Esophagus squamous epithelium (tissue), 5 donors: Measurements from ENCODE around the gene MFNG. TPM values are rescaled to one million over a fixed set of nuclear protein-coding genes. Genes with fewer than 3 reads are reported as not detected.

Source experiments
- DNase-seq: peaks from one replicate; lab custom pipeline; 2025; lab: John Stamatoyannopoulos, UW
- H3K27ac ChIP-seq, 4 donors: fragments of 200-600 bp; sonication (generic); one replicate each; pipeline ENCODE4 v1.5.1; 2016 to 2019; ENCODE audit warnings: mild to moderate bottlenecking in 1 of 4
- H3K27me3 ChIP-seq, 4 donors: fragments of 200-600 bp; sonication (generic); 1 replicate in 3 of 4; 2 replicates in 1 of 4; pipeline versions ENCODE4 v1.5.1 to v1.6.0; 2017 to 2021; ENCODE audit warnings: antibody characterized with exemption in 1 of 4
- H3K36me3 ChIP-seq, 3 donors: fragments of 200-600 bp; sonication (generic); one replicate each; pipeline ENCODE4 v1.5.1; 2016 to 2019
- H3K4me1 ChIP-seq, 3 donors: fragments of 200-600 bp; sonication (generic); one replicate each; pipeline ENCODE4 v1.5.1; 2017 to 2019
- H3K4me3 ChIP-seq, 4 donors: fragments of 200-600 bp; sonication (generic); 1 replicate in 3 of 4; 2 replicates in 1 of 4; pipeline ENCODE4 v1.5.1; 2016 to 2019; ENCODE audit warnings: mild to moderate bottlenecking in 2 of 4, moderate library complexity in 1 of 4
- H3K9me3 ChIP-seq, 3 donors: fragments of 200-600 bp; sonication (generic); one replicate each; pipeline ENCODE4 v1.5.1; 2016 to 2019
- CTCF ChIP-seq, 6 experiments: fragments of 450-650 bp in 4 of 6; fragments of 200-600 bp in 2 of 6; sonication (generic) in 2 of 6; IDR thresholded peaks; one replicate each; pipeline ENCODE4 v1.5.1; 2016 to 2019; ENCODE audit warnings: antibody characterized with exemption in 6 of 6, mild to moderate bottlenecking in 4 of 6, moderate library complexity in 4 of 6
- POLR2A ChIP-seq, 4 donors: fragments of 450-650 bp; IDR thresholded peaks; one replicate each; pipeline ENCODE4 v1.6.1; 2017; ENCODE audit warnings: antibody characterized with exemption in 4 of 4, mild to moderate bottlenecking in 4 of 4, moderate library complexity in 3 of 4
- WGBS, 2 donors: methylation state at CpG; one replicate each; pipeline ENCODE4 v1.1.5; 2018; 5-methylcytosine and 5-hydroxymethylcytosine counted together
- intact Hi-C: fragments of 100-400 bp; cut with DNase I; formaldehyde crosslinking; loops from one replicate; pipeline ENCODE4 v1.15.0; 2022
- total RNA-seq, 4 donors: library from RNA; depleted of rRNA; stranded (reverse); fragments of >200 nt; gene quantifications; one replicate each; pipeline ENCODE4 v1.1.0, GENCODE V29; 2016
- donor health status: DM: yes; HTN: yes; CAD: no.

MFNG gene
- total RNA-seq, 4 donors from 2014 or later = 3.8 to 10.3 (median 7.9) TPM

GRCh38 chr22:37480387-37481346 lies 5.5 kb downstream of the MFNG start:
- Histone ChIP-seq H3K9me3 (no peaks in the 10 kb centered on the region), H3K4me1 (peaks cover 6 to 19% (median 12%) of the 10 kb centered on the region in 3 donors), H3K27ac (no peak overlapping the region), H3K36me3 (peaks cover 0 to 30% (median 0%) of the 10 kb centered on the region in 3 donors), H3K27me3 (peaks cover 0 to 53% (median 0%) of the 10 kb centered on the region in 4 donors), H3K4me3 (no peak overlapping the region)
- 79 to 86% methylated on average over 7 to 12 of the region's 17 CpGs for WGBS, 2 donors
- DNase-seq = no peak
- intact Hi-C loops = no loop called here
- no peak for TF ChIP-seq CTCF (IDR thresholded peaks at IDR 0.05)

DNA sequence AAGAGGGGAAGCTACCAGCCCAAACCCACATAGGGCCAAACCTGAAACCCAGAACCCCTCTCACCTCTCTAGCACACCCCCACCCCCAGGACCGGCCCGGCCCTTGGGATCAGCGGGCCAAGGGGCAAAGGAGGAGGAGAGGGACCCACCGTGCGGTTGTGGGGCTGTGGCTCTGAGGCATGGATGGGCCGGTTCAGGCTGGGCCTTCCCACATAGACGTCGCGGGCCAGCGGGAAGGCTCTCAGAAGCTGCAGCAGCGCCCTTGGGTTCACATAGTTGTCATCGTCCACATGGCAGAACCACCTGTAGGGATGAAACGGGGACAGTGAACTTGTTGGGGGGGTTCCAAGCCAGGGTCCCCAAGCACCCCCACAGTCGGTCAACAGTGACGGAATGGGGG lies 7.0 kb downstream of the MFNG start:
- Histone ChIP-seq H3K4me1 (peaks cover 6 to 16% (median 12%) of the 10 kb centered on the region in 3 donors), H3K4me3 (no peak overlapping the region), H3K36me3 (peaks cover 0 to 36% (median 0%) of the 10 kb centered on the region in 3 donors), H3K27me3 (peaks cover 0 to 46% (median 0%) of the 10 kb centered on the region in 4 donors), H3K27ac (no peak overlapping the region), H3K9me3 (no peaks in the 10 kb centered on the region)
- intact Hi-C loops = no loop called here
- no peak for DNase-seq
- TF ChIP-seq CTCF (IDR thresholded peaks at IDR 0.05) (no peak), POLR2A (IDR thresholded peaks at IDR 0.05) (no peak)
- 78 to 86% methylated on average over 4 to 10 of the region's 15 CpGs for WGBS, 2 donors

GRCh38 chr22:37476389-37477329 lies 9.5 kb downstream of the MFNG start:
- Histone ChIP-seq H3K27me3 (peaks cover 0 to 65% (median 3%) of the 10 kb centered on the region in 4 donors), H3K36me3 (peaks cover 0 to 37% (median 0%) of the 10 kb centered on the region in 3 donors), H3K4me1 (no peaks in the 10 kb centered on the region), H3K9me3 (no peaks in the 10 kb centered on the region), H3K27ac (no peak overlapping the region), H3K4me3 (no peak overlapping the region)
- WGBS, 2 donors = 71 to 83% methylated on average over 3 to 9 of the region's 14 CpGs
- TF ChIP-seq POLR2A (IDR thresholded peaks at IDR 0.05) (no peak), CTCF (IDR thresholded peaks at IDR 0.05) (no peak)
- intact Hi-C loops = no loop called here
- DNase-seq = no peak

DNA sequence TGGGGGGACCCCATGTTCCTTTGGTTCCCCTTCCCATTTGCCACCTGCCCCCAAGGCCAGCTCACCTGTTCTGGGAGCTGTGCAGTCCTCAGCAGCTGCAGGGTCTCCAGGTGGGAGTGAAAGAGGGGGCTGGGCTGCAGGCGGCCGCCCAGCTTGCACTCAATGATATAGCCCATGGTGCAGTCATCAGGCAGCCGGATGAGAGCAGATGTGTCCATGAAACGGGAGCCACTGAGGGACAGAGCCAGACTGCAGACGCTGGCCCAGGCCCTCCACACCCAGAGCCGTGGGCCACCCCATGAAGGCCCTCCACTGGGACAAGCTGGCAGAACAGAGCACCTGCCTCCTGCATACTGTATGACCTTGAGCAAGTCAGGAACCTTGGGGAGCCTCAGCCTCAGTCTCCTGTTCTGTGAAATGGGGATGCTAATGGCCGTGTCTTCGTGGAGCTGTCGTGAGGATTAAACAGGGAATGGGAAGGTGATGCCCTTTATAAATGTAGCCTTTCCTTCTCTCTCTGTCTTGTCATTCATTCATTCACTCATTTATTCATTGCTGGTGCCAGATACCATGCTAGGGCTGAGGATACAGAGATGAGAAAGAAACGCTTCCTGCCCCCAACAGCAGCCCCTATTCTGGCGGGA lies 11.6 kb downstream of the MFNG start:
- intact Hi-C loops = no loop called here
- WGBS, 2 donors = 77 to 92% methylated on average over 5 to 6 of the region's 11 CpGs
- Histone ChIP-seq H3K27ac (no peak overlapping the region), H3K4me1 (no peaks in the 10 kb centered on the region), H3K36me3 (peaks cover 0 to 35% (median 0%) of the 10 kb centered on the region in 3 donors), H3K9me3 (no peaks in the 10 kb centered on the region), H3K4me3 (no peak overlapping the region), H3K27me3 (peaks cover 0 to 52% (median 3%) of the 10 kb centered on the region in 4 donors)
- DNase-seq = no peak
- TF ChIP-seq POLR2A (IDR thresholded peaks at IDR 0.05) (no peak), CTCF (IDR thresholded peaks at IDR 0.05) (no peak)
